OCI-LY7 (cell line): ENCODE results near the gene OR13D1. TPM values are rescaled to one million over a fixed set of nuclear protein-coding genes. Genes with fewer than 3 reads are reported as not detected.

Experiments used
- BruUV-seq: library from RNA; stranded (reverse); fragments of 400-500 nt; replicated peaks from 2 replicates; lab custom pipeline; 2021; lab: Mats Ljungman, UMichigan
- CTCF ChIA-PET: fragments of 300-600 bp; sonication (Branson Sonifier 250); formaldehyde crosslinking; loops from one replicate; lab custom pipeline; 2022; ENCODE audit warnings: antibody characterized with exemption; ENCODE audit not compliant: unreplicated experiment; lab: Charles Lee
- POLR2A ChIA-PET: fragments of 300-600 bp; sonication (Branson Sonifier 250); formaldehyde crosslinking; loops from one replicate; lab custom pipeline; 2022; ENCODE audit warnings: antibody characterized with exemption; lab: Charles Lee
- DNase-seq: peaks from one replicate; pipeline ENCODE4 v3.0.0-alpha.2; 2015; ENCODE audit warnings: low spot score
- H2AFZ ChIP-seq: fragments of 200-600 bp; sonication (generic), shearing (Covaris generic); 2 replicates; pipeline ENCODE4 v1.6.1; 2014; ENCODE audit warnings: mild to moderate bottlenecking, antibody characterized with exemption, low read length, moderate library complexity
- H3K27ac ChIP-seq: fragments of 200-600 bp; sonication (generic); 2 replicates; pipeline ENCODE4 v1.5.1; 2014; ENCODE audit warnings: mixed run types, low read depth, mild to moderate bottlenecking, moderate library complexity, low read length, inconsistent platforms; ENCODE audit not compliant: poor library complexity, severe bottlenecking
- H3K36me3 ChIP-seq: fragments of 200-600 bp; sonication (generic); 2 replicates; pipeline ENCODE4 v1.6.1; 2014; ENCODE audit warnings: mild to moderate bottlenecking, antibody characterized with exemption, low read length, moderate library complexity, mixed read lengths; ENCODE audit not compliant: insufficient read depth
- H3K4me1 ChIP-seq: fragments of 200-600 bp; sonication (generic); 2 replicates; pipeline ENCODE4 v1.5.1; 2014; ENCODE audit warnings: mild to moderate bottlenecking, low read length; ENCODE audit not compliant: insufficient read depth, poor library complexity, severe bottlenecking
- H3K4me2 ChIP-seq: fragments of 200-600 bp; sonication (generic); 2 replicates; pipeline ENCODE4 v1.6.1; 2014; ENCODE audit warnings: mild to moderate bottlenecking, low read length
- H3K4me3 ChIP-seq: fragments of 200-600 bp; sonication (generic); 2 replicates; pipeline ENCODE4 v1.5.1; 2014; ENCODE audit warnings: mild to moderate bottlenecking, low read depth, low read length; ENCODE audit not compliant: poor library complexity, severe bottlenecking
- H3K79me2 ChIP-seq: fragments of 200-600 bp; sonication (generic); 2 replicates; pipeline ENCODE4 v1.6.1; 2016; ENCODE audit warnings: low read depth, mild to moderate bottlenecking, low read length, moderate library complexity, mixed read lengths; ENCODE audit not compliant: insufficient read depth
- H3K9me2 ChIP-seq: fragments of 200-600 bp; sonication (generic); 2 replicates; pipeline ENCODE4 v1.6.1; 2016; ENCODE audit warnings: mild to moderate bottlenecking, low read length, mixed read lengths; ENCODE audit not compliant: insufficient read depth
- H3K9me3 ChIP-seq: fragments of 200-600 bp; sonication (generic); 2 replicates; pipeline ENCODE4 v1.6.1; 2014; ENCODE audit warnings: mild to moderate bottlenecking, mixed run types, low read length, mixed read lengths
- H4K20me1 ChIP-seq: fragments of 200-600 bp; sonication (generic); 2 replicates; pipeline ENCODE4 v1.6.1; 2014; ENCODE audit warnings: mild to moderate bottlenecking, antibody characterized with exemption, low read length, moderate library complexity, mixed read lengths; ENCODE audit not compliant: insufficient read depth
- CTCF ChIP-seq: fragments of 200-600 bp; sonication (generic); conservative IDR thresholded peaks from 2 replicates; pipeline ENCODE4 v1.5.1; 2014; ENCODE audit warnings: mild to moderate bottlenecking, antibody characterized with exemption, low read length, moderate library complexity, mixed read lengths
- EZH2phosphoT487 ChIP-seq: fragments of 200-600 bp; sonication (generic); IDR thresholded peaks from 2 replicates; pipeline ENCODE4 v1.6.1; 2018; ENCODE audit warnings: low read depth, borderline replicate concordance, mild to moderate bottlenecking, mixed run types, antibody characterized with exemption, low read length, moderate library complexity, mixed read lengths
- intact Hi-C: fragments of 100-400 bp; cut with micrococcal nuclease; formaldehyde crosslinking; loops from one replicate; pipeline ENCODE4 v1.10.0; 2022; ENCODE audit not compliant: unreplicated experiment
- total RNA-seq, 2 experiments: library from RNA; depleted of rRNA in 1 of 2; stranded (reverse); fragments of >200 nt in 1 of 2; shearing (Covaris generic) in 1 of 2; gene quantifications; 2 replicates each; pipeline ENCODE4 v1.2.3, GENCODE V29; 2014 to 2022

The OR13D1 gene
- total RNA-seq, 2 experiments from 2014 or later, result not detected

DNA sequence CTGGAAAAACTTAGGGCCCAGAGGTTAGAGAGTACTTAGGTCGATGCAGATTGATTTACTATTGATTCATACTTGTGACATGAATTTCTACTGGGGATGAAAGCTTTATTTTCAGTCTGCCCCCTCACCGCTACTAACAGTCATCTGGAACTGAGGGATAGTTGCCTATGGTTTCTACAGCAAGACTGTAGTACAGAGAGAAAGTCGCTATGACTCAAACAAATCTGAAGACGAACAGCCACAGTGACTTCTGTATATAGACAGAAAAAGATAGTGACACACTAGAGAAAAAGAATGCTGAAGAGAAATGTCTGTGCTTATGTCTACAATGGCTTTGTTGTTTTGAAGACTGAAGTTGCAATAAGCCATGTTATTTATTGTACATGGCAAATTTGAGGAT is 17.3 kb downstream of the OR13D1 start:
- H3K4me2 ChIP-seq, result no peak overlapping the region
- intact Hi-C loops, result no loop called here
- CTCF ChIA-PET, result no interaction called here
- POLR2A ChIA-PET, result no interaction called here
- no peak overlapping the region for H2AFZ ChIP-seq
- no peaks in the 10 kb centered on the region for H3K9me2 ChIP-seq
- H3K36me3 ChIP-seq, result no peaks in the 10 kb centered on the region
- no peaks in the 10 kb centered on the region for H3K79me2 ChIP-seq
- no peak overlapping the region for H3K4me3 ChIP-seq
- no peak overlapping the region for H3K27ac ChIP-seq
- H3K9me3 ChIP-seq, result no peaks in the 10 kb centered on the region
- no peaks in the 10 kb centered on the region for H3K4me1 ChIP-seq
- TF ChIP-seq EZH2phosphoT487, result no peak
- no peak for TF ChIP-seq CTCF
- no peak for DNase-seq
- BruUV-seq, result no TSS peak
- no peaks in the 10 kb centered on the region for H4K20me1 ChIP-seq

DNA sequence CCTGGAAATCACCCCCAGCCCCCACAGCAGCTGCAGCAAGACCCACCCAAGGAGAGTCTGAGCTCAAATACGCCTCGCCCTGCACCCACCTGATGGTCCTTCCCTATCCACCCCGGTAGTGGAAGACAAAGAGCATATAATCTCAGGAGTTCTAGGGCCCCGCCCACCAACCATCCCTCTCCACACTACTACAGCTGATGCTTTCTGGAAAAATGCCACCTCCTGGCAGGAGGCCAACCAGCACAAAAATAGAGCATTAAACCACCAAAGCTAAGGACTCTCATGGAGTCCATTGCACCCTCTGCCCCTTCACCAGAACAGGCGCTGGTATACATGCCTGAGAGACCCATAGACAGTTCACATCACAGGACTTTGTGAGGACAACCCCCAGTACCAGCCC is 30.7 kb downstream of the OR13D1 start:
- H3K4me3 ChIP-seq, result no peak overlapping the region
- no peaks in the 10 kb centered on the region for H3K4me1 ChIP-seq
- no peaks in the 10 kb centered on the region for H3K36me3 ChIP-seq
- no peaks in the 10 kb centered on the region for H3K9me3 ChIP-seq
- no peaks in the 10 kb centered on the region for H4K20me1 ChIP-seq
- H3K27ac ChIP-seq, result no peak overlapping the region
- no peak overlapping the region for H3K4me2 ChIP-seq
- no peaks in the 10 kb centered on the region for H3K9me2 ChIP-seq
- no peaks in the 10 kb centered on the region for H3K79me2 ChIP-seq
- H2AFZ ChIP-seq, result no peak overlapping the region
- ChIA-PET POLR2A (no interaction called here), CTCF (no interaction called here)
- TF ChIP-seq CTCF, result no peak
- TF ChIP-seq EZH2phosphoT487, result no peak
- DNase-seq, result no peak
- intact Hi-C loops, result no loop called here
- no TSS peak for BruUV-seq

DNA sequence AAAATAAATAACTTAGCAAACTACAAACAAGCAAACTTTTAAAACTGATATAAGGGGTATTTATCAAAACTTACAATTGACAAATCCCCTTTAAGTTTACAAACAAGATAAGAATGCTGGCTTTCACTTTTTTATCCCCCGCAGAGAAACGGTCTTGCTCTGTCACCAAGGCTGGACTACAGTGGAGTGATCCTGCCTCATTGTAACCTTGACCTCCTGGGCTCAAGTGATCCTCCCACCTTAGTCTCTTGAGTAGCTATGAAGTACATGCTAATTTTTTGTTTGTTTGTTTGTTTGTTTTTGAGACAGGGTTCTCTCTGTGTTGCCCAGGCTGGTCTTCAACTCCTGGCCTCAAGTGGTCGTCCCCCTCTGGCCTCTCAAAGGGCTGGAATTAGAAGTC is 44.1 kb downstream of the OR13D1 start:
- peaks cover 13% of the 10 kb centered on the region for H3K4me1 ChIP-seq
- ChIA-PET CTCF (no interaction called here), POLR2A (interaction anchor here (0.6 kb wide), 1 partner anchor 457 kb away, joined by 4 read pairs; no protein-coding TSS in a partner anchor)
- H3K27ac ChIP-seq, result no peak overlapping the region
- H3K9me3 ChIP-seq, result no peaks in the 10 kb centered on the region
- no peak for DNase-seq
- H3K4me2 ChIP-seq, result no peak overlapping the region
- H3K36me3 ChIP-seq, result no peaks in the 10 kb centered on the region
- TF ChIP-seq CTCF (no peak), EZH2phosphoT487 (no peak)
- no peak overlapping the region for H3K4me3 ChIP-seq
- H3K79me2 ChIP-seq, result no peaks in the 10 kb centered on the region
- BruUV-seq, result no TSS peak
- no peaks in the 10 kb centered on the region for H4K20me1 ChIP-seq
- H2AFZ ChIP-seq, result no peak overlapping the region
- H3K9me2 ChIP-seq, result no peaks in the 10 kb centered on the region
- intact Hi-C loops, result no loop called here
